Activated T-helper 2 cell treated with anti-CD3 and anti-CD28 coated beads, Interferon-gamma antibody, Interleukin-2, Interleukin-4, amounts not matched to agents 10 μg/mL and 5 μg/mL and 100 μg/mL, durations not matched to agents 14 hours and 24 hours and 36 hours (primary cell): ENCODE data around the gene NCBP2L. TPM values are rescaled to one million over a fixed set of nuclear protein-coding genes. Genes with fewer than 3 reads are reported as not detected.
"Not testable (repeated sequence)": the region's sequence is repeated elsewhere in the genome, so short reads cannot be mapped to it uniquely, and the experiment has no call there.

Source experiments
- DNase-seq: peaks from one replicate; pipeline ENCODE4 v3.0.0; 2021; ENCODE audit warnings: low spot score
- H3K27ac Mint-ChIP-seq: one replicate; pipeline ENCODE4 v1.8.0; 2021; ENCODE audit warnings: mixed read lengths
- H3K27me3 Mint-ChIP-seq: one replicate; pipeline ENCODE4 v1.8.0; 2021; ENCODE audit warnings: low read depth, mixed read lengths
- H3K36me3 Mint-ChIP-seq: one replicate; pipeline ENCODE4 v1.8.0; 2021; ENCODE audit warnings: low read depth, mixed read lengths
- H3K4me1 Mint-ChIP-seq: one replicate; pipeline ENCODE4 v1.8.0; 2021; ENCODE audit warnings: low read depth, mixed read lengths
- H3K4me3 Mint-ChIP-seq: one replicate; pipeline ENCODE4 v1.8.0; 2021; ENCODE audit warnings: low read depth, mild to moderate bottlenecking, moderate library complexity, mixed read lengths
- H3K9me3 Mint-ChIP-seq: one replicate; pipeline ENCODE4 v1.8.0; 2021; ENCODE audit warnings: mixed read lengths
- intact Hi-C: fragments of 100-400 bp; cut with micrococcal nuclease; formaldehyde crosslinking; loops from one replicate; pipeline ENCODE4 v1.15.1; 2023
- total RNA-seq: library from RNA; stranded (reverse); gene quantifications from 2 replicates; pipeline ENCODE4 v1.2.3, GENCODE V29; 2022

Gene NCBP2L
- total RNA-seq, 1 donor from 2014 or later = not detected

GRCh38 chrX:107776649-107777535 is 641 bp upstream of the NCBP2L start:
- Mint-ChIP-seq H3K36me3 (no peaks in the 10 kb centered on the region), H3K4me3 (peak overlapping the region; percentile 82), H3K9me3 (no peaks in the 10 kb centered on the region), H3K4me1 (peaks cover 12% of the 10 kb centered on the region), H3K27ac (peak overlapping the region; percentile 9), H3K27me3 (peaks cover 19% of the 10 kb centered on the region)
- intact Hi-C loops = loop anchor here (1.0 to 5.0 kb wide), 6 partner anchors 60 to 240 kb away; no protein-coding TSS in a partner anchor
- DNase-seq = peak; percentile 58

- H3K27me3 Mint-ChIP-seq = peaks cover 9% of the 10 kb centered on the region
- peaks cover 12% of the 10 kb centered on the region for H3K4me1 Mint-ChIP-seq
- H3K9me3 Mint-ChIP-seq = no peaks in the 10 kb centered on the region
- intact Hi-C loops = no loop called here
- DNase-seq = no peak
- no peak overlapping the region for H3K4me3 Mint-ChIP-seq
- H3K36me3 Mint-ChIP-seq = no peaks in the 10 kb centered on the region
- no peak overlapping the region for H3K27ac Mint-ChIP-seq
Observed at GRCh38 chrX:107780525-107780924, 3.0 kb downstream of the NCBP2L start.

GRCh38 chrX:107787827-107788226 is 10.3 kb downstream of the NCBP2L start:
- Mint-ChIP-seq H3K27me3 (peaks cover 13% of the 10 kb centered on the region), H3K4me3 (no peak overlapping the region), H3K27ac (no peak overlapping the region), H3K4me1 (no peaks in the 10 kb centered on the region), H3K9me3 (no peaks in the 10 kb centered on the region), H3K36me3 (no peaks in the 10 kb centered on the region)
- no peak for DNase-seq
- intact Hi-C loops = no loop called here

DNA sequence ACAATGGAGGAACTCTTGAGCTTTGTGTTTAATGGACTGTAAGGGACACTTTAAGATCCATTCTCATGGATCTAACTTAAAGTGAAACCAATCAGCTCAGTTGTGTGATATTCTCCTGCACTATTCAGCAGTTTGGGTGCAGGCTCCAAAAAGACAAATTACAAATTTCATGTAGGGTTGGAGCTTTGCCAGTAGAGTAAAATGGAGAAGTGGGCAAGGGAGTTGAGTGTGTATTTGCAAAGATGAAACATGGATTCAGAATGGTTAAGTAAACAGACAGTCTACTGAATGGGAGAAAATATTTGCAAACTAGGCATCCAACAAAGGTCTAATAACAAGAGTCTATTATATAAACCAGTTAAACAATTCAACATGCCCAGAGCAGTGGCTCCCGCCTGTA is 26.9 kb downstream of the NCBP2L start:
- peaks cover 3% of the 10 kb centered on the region for H3K27me3 Mint-ChIP-seq
- H3K36me3 Mint-ChIP-seq = no peaks in the 10 kb centered on the region
- no peak for DNase-seq
- H3K27ac Mint-ChIP-seq = no peak overlapping the region
- H3K4me1 Mint-ChIP-seq = no peaks in the 10 kb centered on the region
- intact Hi-C loops = no loop called here
- H3K4me3 Mint-ChIP-seq = no peak overlapping the region
- H3K9me3 Mint-ChIP-seq = no peaks in the 10 kb centered on the region

- Mint-ChIP-seq H3K27ac (no peak overlapping the region), H3K27me3 (no peaks in the 10 kb centered on the region), H3K9me3 (no peaks in the 10 kb centered on the region), H3K4me3 (no peak overlapping the region), H3K4me1 (no peaks in the 10 kb centered on the region), H3K36me3 (no peaks in the 10 kb centered on the region)
- no peak for DNase-seq
- intact Hi-C loops = no loop called here
Observed at GRCh38 chrX:107805179-107805578, 27.6 kb downstream of the NCBP2L start.

DNA sequence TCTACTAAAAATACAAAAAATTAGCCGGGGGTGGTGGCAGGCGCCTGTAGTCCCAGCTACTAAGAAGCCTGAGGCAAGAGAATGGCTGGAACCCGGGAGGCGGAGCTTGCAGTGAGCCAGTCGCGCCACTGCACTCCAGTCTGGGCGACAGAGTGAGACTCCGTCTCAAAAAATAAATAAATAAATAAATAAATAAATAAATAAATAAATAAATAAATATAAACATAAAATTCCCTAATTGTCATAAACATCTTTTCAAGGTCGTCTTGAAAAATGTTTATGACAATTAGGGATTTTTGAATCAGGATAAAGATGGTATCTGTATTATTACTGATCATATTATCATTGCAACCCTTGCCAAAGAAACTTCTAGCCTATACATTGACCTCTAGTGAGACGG is 32.5 kb downstream of the NCBP2L start:
- H3K4me1 Mint-ChIP-seq, H3K4me3 Mint-ChIP-seq, intact Hi-C loops, H3K27me3 Mint-ChIP-seq, DNase-seq, H3K9me3 Mint-ChIP-seq, H3K27ac Mint-ChIP-seq, H3K36me3 Mint-ChIP-seq: not testable (repeated sequence)

GRCh38 chrX:107818900-107819521 is 41.5 kb downstream of the NCBP2L start:
- peaks cover 4% of the 10 kb centered on the region for H3K4me1 Mint-ChIP-seq
- H3K4me3 Mint-ChIP-seq = no peak overlapping the region
- no peaks in the 10 kb centered on the region for H3K36me3 Mint-ChIP-seq
- H3K27ac Mint-ChIP-seq = no peak overlapping the region
- peaks cover 3% of the 10 kb centered on the region for H3K27me3 Mint-ChIP-seq
- peaks cover 4% of the 10 kb centered on the region for H3K9me3 Mint-ChIP-seq
- intact Hi-C loops = no loop called here
- DNase-seq = no peak

DNA sequence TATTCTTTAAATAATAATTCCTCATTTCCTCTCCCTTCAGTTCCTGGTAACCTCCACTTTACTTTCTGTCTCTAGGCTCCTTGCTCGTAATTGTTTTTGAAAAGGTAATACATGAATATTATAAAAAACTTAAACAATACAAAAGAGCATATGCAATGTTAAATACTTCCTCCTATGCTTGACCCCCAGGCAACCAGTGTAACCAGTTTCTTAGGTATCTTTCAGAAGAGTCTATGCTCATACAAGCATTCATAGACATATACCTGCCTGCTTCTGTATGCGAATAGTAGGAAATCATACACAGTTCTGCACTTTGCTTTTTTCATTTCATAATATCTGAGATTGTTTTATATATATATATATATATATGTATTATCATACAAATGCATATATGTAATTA is 45.5 kb downstream of the NCBP2L start:
- Mint-ChIP-seq H3K27me3 (peaks cover 14% of the 10 kb centered on the region), H3K27ac (no peak overlapping the region), H3K36me3 (no peaks in the 10 kb centered on the region), H3K4me1 (peaks cover 23% of the 10 kb centered on the region), H3K9me3 (peaks cover 4% of the 10 kb centered on the region), H3K4me3 (no peak overlapping the region)
- intact Hi-C loops = no loop called here
- DNase-seq = no peak

- Mint-ChIP-seq H3K36me3 (no peaks in the 10 kb centered on the region), H3K4me1 (peaks cover 23% of the 10 kb centered on the region), H3K4me3 (no peak overlapping the region), H3K27me3 (peaks cover 14% of the 10 kb centered on the region), H3K27ac (no peak overlapping the region), H3K9me3 (peaks cover 4% of the 10 kb centered on the region)
- DNase-seq = no peak
- intact Hi-C loops = no loop called here
Observed at GRCh38 chrX:107823456-107823855, 45.9 kb downstream of the NCBP2L start.

DNA sequence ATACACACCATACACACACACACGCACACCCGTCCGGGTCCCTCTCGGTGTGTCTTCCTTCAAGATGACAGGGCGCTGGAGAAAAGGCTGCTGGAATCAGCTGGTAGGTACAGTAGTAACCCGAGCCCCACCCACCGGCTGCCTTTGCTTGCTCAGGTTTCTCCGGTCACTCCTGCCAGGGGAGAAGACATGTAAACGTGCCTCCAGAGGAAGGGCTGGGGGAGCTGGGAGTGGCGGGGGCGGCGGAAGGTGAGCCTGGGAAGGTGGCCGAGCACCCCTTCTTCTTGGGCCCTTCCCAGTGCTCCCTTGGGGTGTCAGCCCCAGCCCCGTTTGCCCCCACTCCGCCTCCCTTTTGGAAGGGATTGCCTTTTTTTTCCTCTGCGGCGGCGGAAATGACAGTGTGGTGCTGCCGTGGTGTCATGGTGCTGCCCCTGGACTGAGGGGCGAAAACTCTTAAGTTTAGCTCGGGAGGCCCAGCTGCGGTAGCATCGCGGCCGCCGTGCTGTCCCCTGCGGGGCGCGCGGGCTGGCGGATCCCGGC is 48.2 kb downstream of the NCBP2L start, which contains the start of gene MID2:
MID2 (plus strand) TSS at position 169 of the 540 bp plus-strand sequence. CDS start 561 bp downstream, outside the sequence.
- no peaks in the 10 kb centered on the region for H3K9me3 Mint-ChIP-seq
- intact Hi-C loops = loop anchor here (1.0 to 2.0 kb wide), 3 partner anchors 19 to 149 kb away; partner anchors contain the start of gene TSC22D3
- peaks cover 25% of the 10 kb centered on the region for H3K4me1 Mint-ChIP-seq
- no peaks in the 10 kb centered on the region for H3K36me3 Mint-ChIP-seq
- H3K27me3 Mint-ChIP-seq = peaks cover 14% of the 10 kb centered on the region
- H3K27ac Mint-ChIP-seq = no peak within 1 kb of the TSS
- peak within 1 kb of the TSS; percentile 78 for H3K4me3 Mint-ChIP-seq
- peak; percentile 21 for DNase-seq

GRCh38 chrX:107826238-107827029 is 48.9 kb downstream of the NCBP2L start:
- no peaks in the 10 kb centered on the region for H3K9me3 Mint-ChIP-seq
- DNase-seq = no peak
- intact Hi-C loops = loop anchor here (1.0 to 2.0 kb wide), 3 partner anchors 18 to 150 kb away; partner anchors contain the start of gene TSC22D3

More at GRCh38 chrX:107826238-107827029, 48.9 kb downstream of the NCBP2L start:
- no peaks in the 10 kb centered on the region for H3K36me3 Mint-ChIP-seq
- H3K27me3 Mint-ChIP-seq = peaks cover 14% of the 10 kb centered on the region
- H3K27ac Mint-ChIP-seq = peak overlapping the region; percentile 67
- H3K4me1 Mint-ChIP-seq = peaks cover 25% of the 10 kb centered on the region
- peak overlapping the region; percentile 81 for H3K4me3 Mint-ChIP-seq
